A673 (cell line): ENCODE measurements around the gene RGS6. TPM values are rescaled to one million over a fixed set of nuclear protein-coding genes. Genes with fewer than 3 reads are reported as not detected.

Experiments
- BruUV-seq: library from RNA; stranded (reverse); fragments of 400-500 nt; replicated peaks from 2 replicates; lab custom pipeline; 2021; lab: Mats Ljungman, UMichigan
- CTCF ChIA-PET: fragments of 300-600 bp; sonication (Branson Sonifier 250); formaldehyde crosslinking; loops from one replicate; lab custom pipeline; 2022; ENCODE audit warnings: antibody characterized with exemption; lab: Charles Lee
- POLR2A ChIA-PET: fragments of 300-600 bp; sonication (Branson Sonifier 250); formaldehyde crosslinking; loops from one replicate; lab custom pipeline; 2022; ENCODE audit warnings: antibody characterized with exemption; ENCODE audit not compliant: low non-redundant PET; lab: Charles Lee
- DNase-seq: peaks from one replicate; pipeline ENCODE4 v3.0.0-alpha.2; 2015; ENCODE audit warnings: low spot score
- H3K27ac ChIP-seq: fragments of 200-600 bp; sonication (generic); 2 replicates; pipeline ENCODE4 v1.5.1; 2016; ENCODE audit warnings: mixed run types, low read depth, mild to moderate bottlenecking, mixed read lengths, antibody characterized with exemption, low read length; ENCODE audit not compliant: poor library complexity, severe bottlenecking
- H3K27me3 ChIP-seq: fragments of 200-600 bp; sonication (generic); replicated peaks from 2 replicates; pipeline ENCODE4 v1.6.1; 2017; ENCODE audit warnings: mixed run types, low read depth, mild to moderate bottlenecking, mixed read lengths, antibody characterized with exemption, low read length; ENCODE audit not compliant: insufficient read depth, poor library complexity
- H3K36me3 ChIP-seq: fragments of 200-600 bp; sonication (generic); 2 replicates; pipeline ENCODE4 v1.6.1; 2016; ENCODE audit warnings: mixed run types, mild to moderate bottlenecking, mixed read lengths, antibody characterized with exemption, low read length; ENCODE audit not compliant: insufficient read depth, poor library complexity, severe bottlenecking
- H3K4me1 ChIP-seq: fragments of 200-600 bp; sonication (generic); 2 replicates; pipeline ENCODE4 v1.6.1; 2017; ENCODE audit warnings: mixed run types, mild to moderate bottlenecking, mixed read lengths, antibody characterized with exemption, low read length; ENCODE audit not compliant: insufficient read depth, poor library complexity, severe bottlenecking
- H3K4me3 ChIP-seq: fragments of 200-600 bp; sonication (generic); 2 replicates; pipeline ENCODE4 v1.5.1; 2016; ENCODE audit warnings: low read depth, mixed run types, mild to moderate bottlenecking, mixed read lengths, low read length; ENCODE audit not compliant: poor library complexity, severe bottlenecking
- H3K9me3 ChIP-seq: fragments of 200-600 bp; sonication (generic); 2 replicates; pipeline ENCODE4 v1.6.1; 2016; ENCODE audit warnings: mixed run types, low read depth, mild to moderate bottlenecking, mixed read lengths, antibody characterized with exemption, low read length; ENCODE audit not compliant: poor library complexity, severe bottlenecking
- CTCF ChIP-seq: fragments of 300-800, 200-600 bp; sonication (generic); conservative IDR thresholded peaks from 2 replicates; pipeline ENCODE4 v1.5.1; 2017; ENCODE audit warnings: low read depth, mild to moderate bottlenecking, antibody characterized with exemption, low read length, moderate library complexity, mixed read lengths
- EZH2 ChIP-seq: fragments of 200-600 bp; sonication (generic); IDR thresholded peaks from 2 replicates; pipeline ENCODE4 v1.6.1; 2017; ENCODE audit warnings: borderline replicate concordance, low read depth, mild to moderate bottlenecking, mixed read lengths, antibody characterized with exemption, low read length; ENCODE audit not compliant: poor library complexity, severe bottlenecking
- intact Hi-C: fragments of 100-400 bp; cut with micrococcal nuclease; formaldehyde crosslinking; loops from one replicate; pipeline ENCODE4 v1.10.0; 2022; ENCODE audit not compliant: unreplicated experiment
- total RNA-seq: library from RNA; stranded (reverse); gene quantifications from 2 replicates; pipeline ENCODE4 v1.2.3, GENCODE V29; 2021

RGS6 gene
- total RNA-seq, 1 experiment from 2014 or later: not detected

DNA sequence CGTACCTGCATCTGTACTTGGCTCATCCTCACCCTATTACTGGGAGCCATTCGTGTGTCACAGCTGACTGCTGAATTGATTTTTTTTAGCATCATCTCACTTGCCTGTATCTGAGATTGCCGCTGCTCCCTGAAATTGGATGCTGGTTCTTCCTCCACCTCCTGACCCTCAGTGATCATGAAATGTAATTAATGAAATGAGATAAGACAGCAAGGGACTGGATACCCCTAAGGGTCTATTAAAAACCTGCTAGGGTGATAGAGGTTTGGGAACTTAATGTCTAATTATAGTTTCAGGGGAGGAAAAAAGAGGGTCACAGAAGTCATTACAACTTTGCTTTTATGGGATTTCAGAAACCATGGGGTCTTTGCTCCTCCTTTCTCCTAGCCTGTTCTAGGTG lies 551.1 kb downstream of the RGS6 start:
- POLR2A ChIA-PET: no interaction called here
- no TSS peak for BruUV-seq
- DNase-seq: no peak
- Histone ChIP-seq H3K27me3 (no peaks in the 10 kb centered on the region), H3K36me3 (no peaks in the 10 kb centered on the region), H3K9me3 (no peaks in the 10 kb centered on the region), H3K27ac (no peak overlapping the region), H3K4me1 (peaks cover 15% of the 10 kb centered on the region), H3K4me3 (no peak overlapping the region)
- TF ChIP-seq CTCF (no peak), EZH2 (no peak)
- CTCF ChIA-PET: interaction anchor here (0.5 kb wide), 1 partner anchor 489 kb away, joined by 6 read pairs; no protein-coding TSS in a partner anchor
- intact Hi-C loops: no loop called here

DNA sequence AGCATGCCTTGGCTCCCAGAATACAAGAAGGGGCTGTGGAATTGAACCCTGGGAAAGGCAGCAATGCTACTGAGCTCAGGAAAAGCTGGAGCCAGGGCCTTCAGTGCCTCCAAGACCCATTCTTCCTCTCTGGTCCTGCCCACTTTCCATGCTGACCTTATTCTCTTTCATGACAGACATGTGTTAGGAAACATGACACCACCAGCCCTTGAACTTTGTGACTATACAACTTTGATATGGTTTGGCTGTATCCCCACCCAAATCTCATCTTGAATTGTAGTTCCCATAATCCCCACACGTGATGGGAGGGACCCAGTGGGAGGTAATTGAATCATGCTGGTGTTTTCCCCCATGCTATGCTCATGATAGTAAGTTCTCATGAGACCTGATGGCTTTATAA lies 553.5 kb downstream of the RGS6 start:
- DNase-seq: peak; percentile 13
- ChIA-PET CTCF (no interaction called here), POLR2A (no interaction called here)
- TF ChIP-seq CTCF: no peak
- TF ChIP-seq EZH2: no peak
- intact Hi-C loops: no loop called here
- no peaks in the 10 kb centered on the region for H3K27me3 ChIP-seq
- no peak overlapping the region for H3K4me3 ChIP-seq
- H3K36me3 ChIP-seq: no peaks in the 10 kb centered on the region
- no TSS peak for BruUV-seq
- H3K27ac ChIP-seq: no peak overlapping the region
- no peaks in the 10 kb centered on the region for H3K9me3 ChIP-seq
- H3K4me1 ChIP-seq: no peaks in the 10 kb centered on the region

DNA sequence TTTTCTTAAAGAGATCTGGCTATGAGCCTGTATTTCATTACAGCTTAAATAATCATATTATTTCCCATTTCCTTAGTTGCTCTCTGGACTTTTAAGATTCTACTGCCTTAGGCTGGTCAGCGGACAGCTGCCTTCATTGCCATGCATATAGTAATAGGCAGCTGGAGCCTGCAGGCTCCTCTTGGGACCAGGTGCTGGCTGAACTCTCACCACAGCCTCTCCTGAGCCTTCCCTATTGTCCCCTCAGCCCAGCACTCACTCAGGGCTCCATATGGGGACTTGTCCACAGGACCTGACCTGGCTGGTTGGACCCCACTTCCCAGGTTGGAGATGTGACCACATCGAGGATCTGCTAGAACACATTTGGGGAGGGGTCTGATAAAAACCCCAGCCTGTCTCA lies 556.3 kb downstream of the RGS6 start:
- no TSS peak for BruUV-seq
- no peak for DNase-seq
- Histone ChIP-seq H3K27me3 (no peaks in the 10 kb centered on the region), H3K27ac (no peak overlapping the region), H3K4me3 (no peak overlapping the region), H3K9me3 (peaks cover 2% of the 10 kb centered on the region), H3K36me3 (no peaks in the 10 kb centered on the region), H3K4me1 (no peaks in the 10 kb centered on the region)
- intact Hi-C loops: no loop called here
- POLR2A ChIA-PET: no interaction called here
- TF ChIP-seq CTCF (no peak), EZH2 (no peak)
- CTCF ChIA-PET: no interaction called here
